Activated naive CD8-positive, alpha-beta T cell (primary cell): ENCODE measurements around the gene RBFOX2.

Source experiments
- H3K27ac Mint-ChIP-seq: one replicate; pipeline ENCODE4 v1.8.0; 2021; ENCODE audit warnings: mixed read lengths
- H3K27me3 Mint-ChIP-seq: one replicate; pipeline ENCODE4 v1.8.0; 2021; ENCODE audit warnings: mixed read lengths
- H3K36me3 Mint-ChIP-seq: one replicate; pipeline ENCODE4 v1.8.0; 2021; ENCODE audit warnings: mixed read lengths
- H3K4me1 Mint-ChIP-seq: one replicate; pipeline ENCODE4 v1.8.0; 2021; ENCODE audit warnings: low read depth, mixed read lengths
- H3K4me3 Mint-ChIP-seq: one replicate; pipeline ENCODE4 v1.8.0; 2021; ENCODE audit warnings: mild to moderate bottlenecking, mixed read lengths
- H3K9me3 Mint-ChIP-seq: one replicate; pipeline ENCODE4 v1.8.0; 2021; ENCODE audit warnings: low read depth, mixed read lengths

RBFOX2 gene

DNA sequence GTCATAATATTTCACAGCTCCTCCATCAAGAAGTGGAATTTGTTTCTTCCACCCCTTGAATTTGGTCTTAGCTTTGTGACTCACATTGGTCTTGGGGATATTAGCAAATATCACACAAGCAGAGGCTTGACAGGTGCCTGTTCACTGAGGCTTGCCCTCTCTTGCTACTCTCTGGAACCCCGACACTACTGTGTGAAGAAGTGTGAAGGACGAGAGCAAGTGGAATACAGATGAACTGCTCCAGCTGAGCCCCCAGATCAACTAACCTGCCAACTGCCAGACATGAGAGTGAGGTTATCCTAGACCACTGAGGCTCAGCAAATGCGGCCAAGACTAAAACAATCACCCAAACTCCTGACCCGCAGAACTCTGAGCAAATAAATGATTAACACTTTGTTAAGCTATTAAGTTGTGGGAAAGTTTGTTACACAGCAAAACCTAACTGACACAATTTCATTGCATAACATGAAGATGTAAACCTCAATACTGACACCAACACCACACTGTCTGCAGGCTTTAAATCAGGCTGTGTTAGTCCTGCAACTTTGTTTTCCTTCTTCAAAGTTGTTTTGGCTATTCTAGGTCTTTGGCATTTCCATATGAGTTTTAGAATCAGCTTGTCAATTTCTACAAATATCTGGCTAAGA is 168.4 kb downstream of the RBFOX2 start:
- Mint-ChIP-seq H3K36me3 (no peaks in the 10 kb centered on the region), H3K9me3 (no peaks in the 10 kb centered on the region), H3K4me3 (no peak overlapping the region), H3K27ac (no peak overlapping the region), H3K4me1 (no peaks in the 10 kb centered on the region), H3K27me3 (peaks cover 3% of the 10 kb centered on the region)

DNA sequence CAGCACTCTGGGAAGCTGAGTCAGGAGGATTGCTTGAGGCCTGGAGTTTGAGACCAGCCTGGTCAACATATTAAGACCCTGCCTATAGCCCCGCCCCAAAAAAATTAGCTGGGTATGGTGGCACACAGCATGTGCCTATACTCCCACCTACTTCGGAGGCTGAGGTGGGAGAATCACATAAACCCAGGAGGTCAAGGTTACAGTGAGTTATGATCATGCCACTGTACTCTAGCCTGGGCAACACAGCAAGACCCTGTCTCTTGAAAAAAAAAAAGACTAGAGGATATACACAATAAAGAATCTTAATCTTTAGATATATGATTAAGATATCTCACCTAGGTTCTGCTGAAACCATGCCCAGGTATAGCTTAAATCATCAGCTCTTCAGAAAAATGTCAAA is 174.3 kb downstream of the RBFOX2 start:
- Mint-ChIP-seq H3K9me3 (no peaks in the 10 kb centered on the region), H3K4me3 (no peak overlapping the region), H3K36me3 (no peaks in the 10 kb centered on the region), H3K4me1 (no peaks in the 10 kb centered on the region), H3K27ac (no peak overlapping the region), H3K27me3 (peaks cover 3% of the 10 kb centered on the region)

GRCh38 chr22:35852076-35852475 is 176.5 kb downstream of the RBFOX2 start:
- H3K4me1 Mint-ChIP-seq = no peaks in the 10 kb centered on the region
- H3K36me3 Mint-ChIP-seq = no peaks in the 10 kb centered on the region
- peaks cover 3% of the 10 kb centered on the region for H3K27me3 Mint-ChIP-seq
- no peak overlapping the region for H3K4me3 Mint-ChIP-seq
- H3K9me3 Mint-ChIP-seq = no peaks in the 10 kb centered on the region
- H3K27ac Mint-ChIP-seq = no peak overlapping the region

DNA sequence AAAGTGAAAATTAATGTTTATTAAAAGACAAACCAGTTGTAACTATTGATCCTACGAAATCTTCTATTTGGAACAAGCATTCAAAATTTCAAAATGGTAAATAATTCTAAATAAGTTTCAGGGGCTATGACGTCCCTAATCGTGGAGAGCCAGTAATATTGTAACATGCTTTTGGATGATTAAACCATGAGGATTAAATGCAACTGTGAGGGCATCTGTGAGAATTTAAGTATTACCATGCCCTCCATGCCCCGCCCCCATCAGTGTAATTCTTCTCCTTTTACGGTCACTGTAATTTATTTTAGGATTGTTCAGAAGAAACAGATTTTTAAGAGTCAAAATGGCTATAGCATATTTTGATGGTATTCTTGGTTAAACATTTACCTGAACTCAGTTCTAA is 177.8 kb downstream of the RBFOX2 start:
- H3K36me3 Mint-ChIP-seq = no peaks in the 10 kb centered on the region
- H3K4me3 Mint-ChIP-seq = no peak overlapping the region
- no peak overlapping the region for H3K27ac Mint-ChIP-seq
- H3K4me1 Mint-ChIP-seq = no peaks in the 10 kb centered on the region
- no peaks in the 10 kb centered on the region for H3K9me3 Mint-ChIP-seq
- H3K27me3 Mint-ChIP-seq = no peaks in the 10 kb centered on the region

DNA sequence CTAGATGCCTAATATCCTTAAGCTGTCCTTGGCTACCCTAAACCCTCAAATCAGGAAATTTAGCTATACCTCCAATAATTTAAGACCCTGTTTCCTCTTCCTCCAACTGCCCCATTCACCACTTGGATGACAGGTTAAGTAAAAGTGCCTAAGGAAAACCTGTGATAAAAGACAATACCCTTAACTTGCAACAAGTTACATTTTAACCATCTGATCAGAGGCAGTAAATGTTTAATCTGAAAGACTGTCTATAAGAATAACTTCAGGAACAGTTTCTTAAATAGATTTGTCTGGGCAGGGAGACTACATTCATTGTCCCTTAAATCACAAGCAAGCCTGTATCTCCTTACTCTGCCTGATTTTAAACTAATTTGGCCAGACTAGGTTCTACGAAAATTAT is 181.8 kb downstream of the RBFOX2 start:
- Mint-ChIP-seq H3K27ac (no peak overlapping the region), H3K36me3 (no peaks in the 10 kb centered on the region), H3K4me1 (peaks cover 6% of the 10 kb centered on the region), H3K27me3 (peaks cover 6% of the 10 kb centered on the region), H3K4me3 (no peak overlapping the region), H3K9me3 (no peaks in the 10 kb centered on the region)

DNA sequence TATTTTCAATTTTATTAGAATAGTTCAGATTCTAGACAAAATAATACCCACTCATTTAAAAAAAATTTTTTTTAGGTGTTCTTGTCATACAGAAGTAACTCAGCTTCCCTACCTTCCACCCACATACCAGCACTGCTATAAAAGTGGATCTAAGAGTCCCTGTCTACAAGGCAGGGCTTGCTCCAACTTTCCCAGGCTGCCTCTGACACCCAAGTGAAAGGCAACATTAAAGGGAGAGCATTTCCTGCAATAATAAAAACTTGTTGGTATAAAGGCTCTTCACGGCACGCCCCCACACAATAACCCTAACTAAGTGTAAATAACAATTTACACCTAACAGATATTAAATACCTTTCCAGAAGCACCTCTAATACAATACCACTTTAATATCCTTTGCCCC is 183.7 kb downstream of the RBFOX2 start:
- Mint-ChIP-seq H3K4me3 (no peak overlapping the region), H3K4me1 (peaks cover 9% of the 10 kb centered on the region), H3K36me3 (no peaks in the 10 kb centered on the region), H3K27me3 (peaks cover 8% of the 10 kb centered on the region), H3K9me3 (no peaks in the 10 kb centered on the region), H3K27ac (no peak overlapping the region)

GRCh38 chr22:35842954-35843353 is 185.7 kb downstream of the RBFOX2 start:
- H3K36me3 Mint-ChIP-seq = no peaks in the 10 kb centered on the region
- peaks cover 15% of the 10 kb centered on the region for H3K4me1 Mint-ChIP-seq
- no peaks in the 10 kb centered on the region for H3K9me3 Mint-ChIP-seq
- peaks cover 16% of the 10 kb centered on the region for H3K27me3 Mint-ChIP-seq
- no peak overlapping the region for H3K27ac Mint-ChIP-seq
- no peak overlapping the region for H3K4me3 Mint-ChIP-seq

- Mint-ChIP-seq H3K9me3 (no peaks in the 10 kb centered on the region), H3K36me3 (no peaks in the 10 kb centered on the region), H3K27ac (no peak overlapping the region), H3K27me3 (peaks cover 17% of the 10 kb centered on the region), H3K4me3 (no peak overlapping the region), H3K4me1 (peaks cover 15% of the 10 kb centered on the region)
Observed at GRCh38 chr22:35842519-35842913, 186.1 kb downstream of the RBFOX2 start.

- Mint-ChIP-seq H3K9me3 (no peaks in the 10 kb centered on the region), H3K4me3 (no peak overlapping the region), H3K27ac (no peak overlapping the region), H3K36me3 (no peaks in the 10 kb centered on the region), H3K27me3 (peaks cover 17% of the 10 kb centered on the region), H3K4me1 (peaks cover 15% of the 10 kb centered on the region)
Observed at GRCh38 chr22:35841907-35842518, 186.6 kb downstream of the RBFOX2 start.

GRCh38 chr22:35840302-35840739 is 188.3 kb downstream of the RBFOX2 start:
- Mint-ChIP-seq H3K27me3 (peaks cover 17% of the 10 kb centered on the region), H3K4me3 (no peak overlapping the region), H3K27ac (no peak overlapping the region), H3K4me1 (peaks cover 20% of the 10 kb centered on the region), H3K36me3 (no peaks in the 10 kb centered on the region), H3K9me3 (no peaks in the 10 kb centered on the region)

- no peaks in the 10 kb centered on the region for H3K36me3 Mint-ChIP-seq
- no peak overlapping the region for H3K27ac Mint-ChIP-seq
- H3K4me3 Mint-ChIP-seq = no peak overlapping the region
- peaks cover 16% of the 10 kb centered on the region for H3K4me1 Mint-ChIP-seq
- no peaks in the 10 kb centered on the region for H3K9me3 Mint-ChIP-seq
- peaks cover 17% of the 10 kb centered on the region for H3K27me3 Mint-ChIP-seq
Observed at GRCh38 chr22:35839841-35840301, 188.8 kb downstream of the RBFOX2 start.

- Mint-ChIP-seq H3K27me3 (peaks cover 15% of the 10 kb centered on the region), H3K36me3 (no peaks in the 10 kb centered on the region), H3K4me3 (no peak overlapping the region), H3K27ac (no peak overlapping the region), H3K9me3 (no peaks in the 10 kb centered on the region), H3K4me1 (peaks cover 16% of the 10 kb centered on the region)
Observed at GRCh38 chr22:35838855-35839576, 189.6 kb downstream of the RBFOX2 start.

DNA sequence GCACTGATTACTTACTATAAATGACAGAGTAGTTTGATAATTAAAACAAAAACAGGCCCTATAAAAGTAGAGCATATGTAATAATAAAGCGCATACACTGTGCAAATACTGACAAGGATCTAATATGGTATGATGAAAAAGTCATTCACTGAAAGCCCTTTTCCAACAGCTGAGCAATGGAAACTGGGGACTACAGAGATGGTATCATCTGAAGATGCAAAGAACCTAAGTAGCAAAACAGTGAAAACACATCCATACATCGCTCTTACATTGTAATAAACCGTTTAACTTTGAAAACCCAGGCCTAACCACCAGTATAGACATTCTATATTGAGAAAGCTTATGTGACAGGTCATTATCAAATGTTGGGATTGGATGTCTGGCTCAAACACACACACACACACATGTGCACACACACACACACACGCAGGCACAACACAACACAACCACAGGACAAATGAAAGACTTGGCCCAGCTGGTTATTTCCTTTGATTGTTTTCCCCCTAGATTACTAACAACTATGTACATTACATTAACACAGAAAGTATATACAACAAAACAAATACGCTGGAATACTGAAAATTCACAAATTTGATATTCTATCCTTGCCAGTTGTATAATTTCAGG is 191.4 kb downstream of the RBFOX2 start:
- Mint-ChIP-seq H3K9me3 (no peaks in the 10 kb centered on the region), H3K27ac (no peak overlapping the region), H3K36me3 (no peaks in the 10 kb centered on the region), H3K4me3 (no peak overlapping the region), H3K27me3 (peaks cover 11% of the 10 kb centered on the region), H3K4me1 (peaks cover 16% of the 10 kb centered on the region)

GRCh38 chr22:35835998-35836691 is 192.5 kb downstream of the RBFOX2 start:
- H3K27me3 Mint-ChIP-seq = peaks cover 11% of the 10 kb centered on the region
- no peak overlapping the region for H3K4me3 Mint-ChIP-seq
- H3K36me3 Mint-ChIP-seq = no peaks in the 10 kb centered on the region
- peaks cover 16% of the 10 kb centered on the region for H3K4me1 Mint-ChIP-seq
- H3K27ac Mint-ChIP-seq = no peak overlapping the region
- H3K9me3 Mint-ChIP-seq = no peaks in the 10 kb centered on the region
